OCI-LY7 (cell line): ENCODE measurements around the gene UBXN11. TPM values are rescaled to one million over a fixed set of nuclear protein-coding genes. Genes with fewer than 3 reads are reported as not detected.

Source experiments
- BruUV-seq: library from RNA; stranded (reverse); fragments of 400-500 nt; replicated peaks from 2 replicates; lab custom pipeline; 2021; lab: Mats Ljungman, UMichigan
- CTCF ChIA-PET: fragments of 300-600 bp; sonication (Branson Sonifier 250); formaldehyde crosslinking; loops from one replicate; lab custom pipeline; 2022; ENCODE audit warnings: antibody characterized with exemption; ENCODE audit not compliant: unreplicated experiment; lab: Charles Lee
- POLR2A ChIA-PET: fragments of 300-600 bp; sonication (Branson Sonifier 250); formaldehyde crosslinking; loops from one replicate; lab custom pipeline; 2022; ENCODE audit warnings: antibody characterized with exemption; lab: Charles Lee
- DNase-seq: peaks from one replicate; pipeline ENCODE4 v3.0.0-alpha.2; 2015; ENCODE audit warnings: low spot score
- H2AFZ ChIP-seq: fragments of 200-600 bp; sonication (generic), shearing (Covaris generic); 2 replicates; pipeline ENCODE4 v1.6.1; 2014; ENCODE audit warnings: mild to moderate bottlenecking, antibody characterized with exemption, low read length, moderate library complexity
- H3K27ac ChIP-seq: fragments of 200-600 bp; sonication (generic); 2 replicates; pipeline ENCODE4 v1.5.1; 2014; ENCODE audit warnings: mixed run types, low read depth, mild to moderate bottlenecking, moderate library complexity, low read length, inconsistent platforms; ENCODE audit not compliant: poor library complexity, severe bottlenecking
- H3K36me3 ChIP-seq: fragments of 200-600 bp; sonication (generic); 2 replicates; pipeline ENCODE4 v1.6.1; 2014; ENCODE audit warnings: mild to moderate bottlenecking, antibody characterized with exemption, low read length, moderate library complexity, mixed read lengths; ENCODE audit not compliant: insufficient read depth
- H3K4me1 ChIP-seq: fragments of 200-600 bp; sonication (generic); 2 replicates; pipeline ENCODE4 v1.5.1; 2014; ENCODE audit warnings: mild to moderate bottlenecking, low read length; ENCODE audit not compliant: insufficient read depth, poor library complexity, severe bottlenecking
- H3K4me2 ChIP-seq: fragments of 200-600 bp; sonication (generic); 2 replicates; pipeline ENCODE4 v1.6.1; 2014; ENCODE audit warnings: mild to moderate bottlenecking, low read length
- H3K4me3 ChIP-seq: fragments of 200-600 bp; sonication (generic); 2 replicates; pipeline ENCODE4 v1.5.1; 2014; ENCODE audit warnings: mild to moderate bottlenecking, low read depth, low read length; ENCODE audit not compliant: poor library complexity, severe bottlenecking
- H3K79me2 ChIP-seq: fragments of 200-600 bp; sonication (generic); 2 replicates; pipeline ENCODE4 v1.6.1; 2016; ENCODE audit warnings: low read depth, mild to moderate bottlenecking, low read length, moderate library complexity, mixed read lengths; ENCODE audit not compliant: insufficient read depth
- H3K9me2 ChIP-seq: fragments of 200-600 bp; sonication (generic); 2 replicates; pipeline ENCODE4 v1.6.1; 2016; ENCODE audit warnings: mild to moderate bottlenecking, low read length, mixed read lengths; ENCODE audit not compliant: insufficient read depth
- H3K9me3 ChIP-seq: fragments of 200-600 bp; sonication (generic); 2 replicates; pipeline ENCODE4 v1.6.1; 2014; ENCODE audit warnings: mild to moderate bottlenecking, mixed run types, low read length, mixed read lengths
- H4K20me1 ChIP-seq: fragments of 200-600 bp; sonication (generic); 2 replicates; pipeline ENCODE4 v1.6.1; 2014; ENCODE audit warnings: mild to moderate bottlenecking, antibody characterized with exemption, low read length, moderate library complexity, mixed read lengths; ENCODE audit not compliant: insufficient read depth
- EZH2phosphoT487 ChIP-seq: fragments of 200-600 bp; sonication (generic); IDR thresholded peaks from 2 replicates; pipeline ENCODE4 v1.6.1; 2018; ENCODE audit warnings: low read depth, borderline replicate concordance, mild to moderate bottlenecking, mixed run types, antibody characterized with exemption, low read length, moderate library complexity, mixed read lengths
- intact Hi-C: fragments of 100-400 bp; cut with micrococcal nuclease; formaldehyde crosslinking; loops from one replicate; pipeline ENCODE4 v1.10.0; 2022; ENCODE audit not compliant: unreplicated experiment
- total RNA-seq, 2 experiments: library from RNA; depleted of rRNA in 1 of 2; stranded (reverse); fragments of >200 nt in 1 of 2; shearing (Covaris generic) in 1 of 2; gene quantifications; 2 replicates each; pipeline ENCODE4 v1.2.3, GENCODE V29; 2014 to 2022
- TF ChIP-seq, protein P1 (sequence below): fragments of 200-600 bp; sonication (generic); conservative IDR thresholded peaks from 2 replicates; pipeline ENCODE4 v1.5.1; 2014; ENCODE audit warnings: mild to moderate bottlenecking, antibody characterized with exemption, low read length, moderate library complexity, mixed read lengths

The UBXN11 gene
- total RNA-seq, 2 experiments from 2014 or later: 75.8 to 111 TPM

DNA sequence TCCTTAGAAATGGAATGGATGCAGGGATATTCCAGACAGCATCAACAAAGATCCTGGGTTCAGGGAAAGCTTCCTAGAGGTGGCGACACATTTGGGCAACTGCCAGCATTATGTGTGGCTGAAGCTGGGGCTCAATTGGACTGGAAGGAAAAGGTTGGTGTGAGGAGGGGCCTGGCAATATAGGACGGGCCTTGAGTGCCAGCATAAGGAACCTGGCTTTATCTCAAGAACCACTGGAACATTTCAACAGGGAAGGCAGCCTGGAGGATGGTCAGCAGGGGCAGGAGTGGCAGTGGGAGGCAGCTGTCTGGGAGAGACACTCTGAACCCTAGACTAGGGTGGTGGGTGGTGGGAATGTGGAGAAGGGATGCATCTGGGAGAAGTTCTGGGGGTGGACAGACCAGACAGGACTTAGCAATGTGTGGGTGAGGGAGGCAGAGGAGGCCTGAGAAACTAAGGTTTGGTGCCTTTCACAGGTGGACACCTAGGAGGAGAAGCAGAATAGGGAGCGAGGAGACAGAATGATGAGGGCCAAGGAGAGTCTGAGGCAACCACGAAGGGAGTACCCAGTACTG, 23.1 kb downstream of the UBXN11 start:
- Histone ChIP-seq H3K36me3 (peaks cover 37% of the 10 kb centered on the region), H2AFZ (no peak overlapping the region), H3K4me2 (no peak overlapping the region), H4K20me1 (no peaks in the 10 kb centered on the region), H3K9me3 (no peaks in the 10 kb centered on the region), H3K4me3 (no peak overlapping the region), H3K27ac (no peak overlapping the region), H3K79me2 (no peaks in the 10 kb centered on the region), H3K4me1 (peaks cover 59% of the 10 kb centered on the region), H3K9me2 (no peaks in the 10 kb centered on the region)
- BruUV-seq: no TSS peak
- ChIA-PET POLR2A (interaction anchor here (11.0 kb wide), 1 partner anchor 35 kb away, joined by 273 read pairs; the partner anchor contains the start of gene CD52), CTCF (interaction anchor here (1.7 kb wide), 1 partner anchor 40 kb away, joined by 5 read pairs; no protein-coding TSS in a partner anchor)
- DNase-seq: no peak
- TF ChIP-seq, protein P1, sequence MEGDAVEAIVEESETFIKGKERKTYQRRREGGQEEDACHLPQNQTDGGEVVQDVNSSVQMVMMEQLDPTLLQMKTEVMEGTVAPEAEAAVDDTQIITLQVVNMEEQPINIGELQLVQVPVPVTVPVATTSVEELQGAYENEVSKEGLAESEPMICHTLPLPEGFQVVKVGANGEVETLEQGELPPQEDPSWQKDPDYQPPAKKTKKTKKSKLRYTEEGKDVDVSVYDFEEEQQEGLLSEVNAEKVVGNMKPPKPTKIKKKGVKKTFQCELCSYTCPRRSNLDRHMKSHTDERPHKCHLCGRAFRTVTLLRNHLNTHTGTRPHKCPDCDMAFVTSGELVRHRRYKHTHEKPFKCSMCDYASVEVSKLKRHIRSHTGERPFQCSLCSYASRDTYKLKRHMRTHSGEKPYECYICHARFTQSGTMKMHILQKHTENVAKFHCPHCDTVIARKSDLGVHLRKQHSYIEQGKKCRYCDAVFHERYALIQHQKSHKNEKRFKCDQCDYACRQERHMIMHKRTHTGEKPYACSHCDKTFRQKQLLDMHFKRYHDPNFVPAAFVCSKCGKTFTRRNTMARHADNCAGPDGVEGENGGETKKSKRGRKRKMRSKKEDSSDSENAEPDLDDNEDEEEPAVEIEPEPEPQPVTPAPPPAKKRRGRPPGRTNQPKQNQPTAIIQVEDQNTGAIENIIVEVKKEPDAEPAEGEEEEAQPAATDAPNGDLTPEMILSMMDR: no peak
- no peak for TF ChIP-seq EZH2phosphoT487
- intact Hi-C loops: no loop called here

- no peak for DNase-seq
- BruUV-seq: no TSS peak
- Histone ChIP-seq H3K9me3 (no peaks in the 10 kb centered on the region), H3K36me3 (peaks cover 47% of the 10 kb centered on the region), H3K4me1 (peaks cover 57% of the 10 kb centered on the region), H3K27ac (no peak overlapping the region), H3K79me2 (no peaks in the 10 kb centered on the region), H2AFZ (no peak overlapping the region), H3K4me3 (no peak overlapping the region), H3K4me2 (no peak overlapping the region), H3K9me2 (no peaks in the 10 kb centered on the region), H4K20me1 (no peaks in the 10 kb centered on the region)
- TF ChIP-seq, protein P1: no peak
- TF ChIP-seq EZH2phosphoT487: no peak
- POLR2A ChIA-PET: no interaction called here
- CTCF ChIA-PET: no interaction called here
- intact Hi-C loops: no loop called here
Observed at GRCh38 chr1:26282401-26282918, 24.0 kb downstream of the UBXN11 start.

GRCh38 chr1:26281971-26282370, 24.5 kb downstream of the UBXN11 start:
- Histone ChIP-seq H2AFZ (no peak overlapping the region), H4K20me1 (no peaks in the 10 kb centered on the region), H3K9me3 (no peaks in the 10 kb centered on the region), H3K4me3 (no peak overlapping the region), H3K27ac (no peak overlapping the region), H3K4me2 (no peak overlapping the region), H3K79me2 (no peaks in the 10 kb centered on the region), H3K9me2 (no peaks in the 10 kb centered on the region), H3K4me1 (peaks cover 53% of the 10 kb centered on the region), H3K36me3 (peaks cover 51% of the 10 kb centered on the region)
- no TSS peak for BruUV-seq
- DNase-seq: no peak
- CTCF ChIA-PET: no interaction called here
- intact Hi-C loops: no loop called here
- no peak for TF ChIP-seq EZH2phosphoT487
- TF ChIP-seq, protein P1: no peak
- POLR2A ChIA-PET: interaction anchor here (0.5 kb wide), 1 partner anchor 149 kb away, joined by 3 read pairs; no protein-coding TSS in a partner anchor
